ENCODE measurements around the gene FBN3. TPM values are rescaled to one million over a fixed set of nuclear protein-coding genes. Genes with fewer than 3 reads are reported as not detected.
"Not testable (repeated sequence)": the region's sequence is repeated elsewhere in the genome, so short reads cannot be mapped to it uniquely, and the experiment has no call there.

FBN3 gene
- total RNA-seq, 4 donors from 2014 or later = 0.02 TPM; not detected in 3

- peaks cover 49% of the 10 kb centered on the region for H3K27me3 ChIP-seq
- ATAC-seq = no peak
- no peaks in the 10 kb centered on the region for H3K36me3 ChIP-seq
- TF ChIP-seq CTCF (IDR thresholded peaks at IDR 0.05) (no peak), POLR2AphosphoS5 (IDR thresholded peaks at IDR 0.05) (no peak), POLR2A (IDR thresholded peaks at IDR 0.05) (no peak)
- no peak overlapping the region for H3K27ac ChIP-seq
- H3K4me1 ChIP-seq = no peaks in the 10 kb centered on the region
- 89% methylated on average over 2 of the region's 6 CpGs; no CpG with 5 or more reads in 1 of the 2 donors for WGBS, 2 donors (ENCODE audit: low coverage in 1 of 2)
- no peak overlapping the region for H3K4me3 ChIP-seq
- no peaks in the 10 kb centered on the region for H3K9me3 ChIP-seq
Observed at GRCh38 chr19:8038815-8039214, 110.6 kb downstream of the FBN3 start.

- no peak overlapping the region for H3K27ac ChIP-seq
- H3K27me3 ChIP-seq = peaks cover 41% of the 10 kb centered on the region
- H3K36me3 ChIP-seq = no peaks in the 10 kb centered on the region
- no peak overlapping the region for H3K4me3 ChIP-seq
- H3K4me1 ChIP-seq = no peaks in the 10 kb centered on the region
- WGBS, 2 donors (ENCODE audit: low coverage in 1 of 2) = 50 to 62% methylated on average over 2 to 7 of the region's 7 CpGs
- no peak for ATAC-seq
- no peaks in the 10 kb centered on the region for H3K9me3 ChIP-seq
- no peak for TF ChIP-seq CTCF (IDR thresholded peaks at IDR 0.05)
- TF ChIP-seq EP300 (IDR thresholded peaks at IDR 0.05) = no peak
Observed at GRCh38 chr19:8036434-8037099, 112.8 kb downstream of the FBN3 start.

GRCh38 chr19:8034178-8034525, 115.2 kb downstream of the FBN3 start:
- Histone ChIP-seq H3K27ac (no peak overlapping the region), H3K36me3 (no peaks in the 10 kb centered on the region), H3K9me3 (no peaks in the 10 kb centered on the region), H3K27me3 (peaks cover 35% of the 10 kb centered on the region), H3K4me1 (no peaks in the 10 kb centered on the region), H3K4me3 (no peak overlapping the region)
- ATAC-seq = no peak
- TF ChIP-seq EP300 (IDR thresholded peaks at IDR 0.05) (no peak), POLR2A (IDR thresholded peaks at IDR 0.05) (no peak), POLR2AphosphoS5 (IDR thresholded peaks at IDR 0.05) (no peak), CTCF (IDR thresholded peaks at IDR 0.05) (no peak)
- WGBS, 2 donors (ENCODE audit: low coverage in 1 of 2) = 82 to 89% methylated on average over 6 of the region's 6 CpGs

- H3K9me3 ChIP-seq, H3K4me1 ChIP-seq, H3K27ac ChIP-seq, ATAC-seq, H3K4me3 ChIP-seq, H3K36me3 ChIP-seq: not testable (repeated sequence)
- 68 to 71% methylated on average over 10 to 16 of the region's 22 CpGs for WGBS, 2 donors (ENCODE audit: low coverage in 1 of 2)
- peaks cover 28% of the 10 kb centered on the region for H3K27me3 ChIP-seq
Observed at GRCh38 chr19:8033287-8034177, 115.9 kb downstream of the FBN3 start.

GRCh38 chr19:8030960-8031359, 118.4 kb downstream of the FBN3 start:
- ATAC-seq = no peak
- Histone ChIP-seq H3K9me3 (no peaks in the 10 kb centered on the region), H3K27me3 (peaks cover 19% of the 10 kb centered on the region), H3K4me1 (no peaks in the 10 kb centered on the region), H3K4me3 (no peak overlapping the region), H3K36me3 (no peaks in the 10 kb centered on the region), H3K27ac (no peak overlapping the region)
- 63 to 69% methylated on average over 2 to 5 of the region's 8 CpGs for WGBS, 2 donors (ENCODE audit: low coverage in 1 of 2)
- no peak for TF ChIP-seq EP300 (IDR thresholded peaks at IDR 0.05)
- no peak for TF ChIP-seq POLR2A (IDR thresholded peaks at IDR 0.05)
- no peak for TF ChIP-seq CTCF (IDR thresholded peaks at IDR 0.05)
- TF ChIP-seq POLR2AphosphoS5 (IDR thresholded peaks at IDR 0.05) = no peak

All from gastroesophageal sphincter (tissue), 4 donors.